Activated CD4-positive, alpha-beta T cell treated with anti-CD3 and anti-CD28 coated beads for 24 hours (primary cell): Measurements from ENCODE around the gene SPTLC1.
"Not testable (repeated sequence)": the region's sequence is repeated elsewhere in the genome, so short reads cannot be mapped to it uniquely, and the experiment has no call there.

Experiments used
- DNase-seq, 2 donors: peaks; one replicate each; pipeline ENCODE4 v3.0.0-alpha.2; 2020; ENCODE audit warnings: low read depth in 2 of 2

The SPTLC1 gene

DNA sequence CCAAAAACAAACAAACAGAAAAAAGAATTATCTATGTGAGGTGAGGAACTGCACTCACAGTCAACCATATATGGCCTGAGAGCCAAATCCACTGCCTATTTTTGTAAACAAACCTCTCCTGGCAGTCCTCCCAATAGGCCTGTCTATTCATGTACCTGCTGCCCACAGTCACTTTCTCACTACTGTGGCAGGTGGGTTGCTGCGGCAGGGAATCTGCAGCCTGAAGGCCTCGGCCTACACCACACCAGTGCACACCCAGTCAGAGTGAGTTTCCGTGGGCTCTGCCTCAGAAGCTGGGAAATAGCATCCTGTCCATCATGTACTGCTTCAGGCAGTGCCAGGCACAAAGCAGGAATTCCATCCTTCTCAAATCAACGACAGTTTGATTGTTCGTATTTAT is 82.3 kb downstream of the SPTLC1 start:
- DNase-seq: no peak

DNA sequence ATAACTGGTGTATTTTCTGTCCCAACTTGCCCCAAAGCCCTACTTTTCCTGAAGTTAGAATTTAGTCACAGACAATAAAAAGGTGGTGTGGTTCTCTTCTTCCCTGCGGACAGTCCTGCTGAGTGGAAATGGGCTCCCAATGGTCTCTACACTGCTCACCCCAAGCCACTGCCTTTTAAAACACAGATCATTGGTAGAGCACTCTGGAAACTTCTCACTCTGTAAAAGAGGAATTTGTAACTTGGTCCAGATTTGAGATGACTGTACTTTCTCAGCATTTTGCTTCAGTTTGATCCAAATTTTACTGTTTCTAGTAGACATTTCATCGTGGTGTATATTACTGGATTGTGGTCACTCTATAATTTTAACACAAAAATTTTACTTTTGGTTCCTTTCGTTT is 84.8 kb downstream of the SPTLC1 start:
- no peak for DNase-seq

DNA sequence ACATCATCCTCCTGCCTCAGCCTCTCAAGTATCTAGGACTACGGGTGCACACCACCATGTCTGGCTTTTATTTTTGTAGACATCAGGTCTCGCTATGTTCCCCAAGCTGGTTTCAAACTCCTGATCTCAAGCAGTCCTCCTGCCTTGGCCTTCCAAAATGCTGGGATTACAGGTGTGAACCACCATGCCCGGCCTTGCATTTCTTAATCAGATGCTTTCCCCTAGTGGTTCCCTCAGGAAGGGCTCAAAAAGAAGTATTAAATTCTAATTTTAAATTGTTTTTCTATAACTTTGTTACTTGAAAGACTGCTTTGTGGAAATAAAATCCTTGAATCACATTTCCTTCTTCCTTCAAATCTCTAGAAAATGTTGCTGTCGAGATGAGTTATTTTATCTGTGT is 85.7 kb downstream of the SPTLC1 start:
- no peak for DNase-seq

DNA sequence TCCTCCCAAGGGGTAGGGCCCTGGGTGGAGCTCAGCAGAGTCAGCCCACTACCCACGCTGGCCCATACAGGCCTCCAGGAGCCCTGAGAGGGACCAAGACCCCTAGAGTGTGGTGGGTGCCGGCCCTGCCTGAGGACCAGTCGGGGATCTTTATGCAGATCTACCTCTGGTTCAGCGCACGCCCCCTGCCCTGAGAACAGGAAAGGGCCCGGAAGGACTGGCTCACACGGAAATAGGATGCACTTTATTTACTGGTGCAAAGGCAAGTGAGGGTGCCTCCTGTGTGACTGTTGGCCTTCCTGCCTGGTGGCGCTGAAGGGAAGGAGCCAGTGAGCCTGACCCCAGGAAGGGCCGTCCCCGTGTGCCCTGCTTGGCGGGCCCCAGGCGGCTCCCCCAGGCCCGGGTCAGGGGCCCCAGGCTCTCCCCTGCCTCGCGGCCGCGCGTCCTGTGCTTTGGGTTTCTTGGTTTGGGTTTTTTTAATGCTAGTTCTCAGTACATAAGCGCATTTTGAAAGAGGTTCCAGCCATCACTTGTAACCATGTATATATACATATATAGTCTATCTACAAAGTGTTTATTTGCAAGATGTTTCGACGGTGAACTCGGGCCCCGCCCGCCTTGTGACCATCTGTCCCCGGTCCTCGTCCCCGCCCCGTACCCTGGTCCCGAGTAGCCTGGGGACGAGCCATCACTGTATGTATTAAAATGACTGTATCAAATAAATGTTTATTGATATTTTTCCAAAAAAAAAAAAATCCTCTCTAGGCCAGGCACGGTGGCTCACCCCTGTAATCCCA is 88.8 kb downstream of the SPTLC1 start:
- DNase-seq: no peak

DNA sequence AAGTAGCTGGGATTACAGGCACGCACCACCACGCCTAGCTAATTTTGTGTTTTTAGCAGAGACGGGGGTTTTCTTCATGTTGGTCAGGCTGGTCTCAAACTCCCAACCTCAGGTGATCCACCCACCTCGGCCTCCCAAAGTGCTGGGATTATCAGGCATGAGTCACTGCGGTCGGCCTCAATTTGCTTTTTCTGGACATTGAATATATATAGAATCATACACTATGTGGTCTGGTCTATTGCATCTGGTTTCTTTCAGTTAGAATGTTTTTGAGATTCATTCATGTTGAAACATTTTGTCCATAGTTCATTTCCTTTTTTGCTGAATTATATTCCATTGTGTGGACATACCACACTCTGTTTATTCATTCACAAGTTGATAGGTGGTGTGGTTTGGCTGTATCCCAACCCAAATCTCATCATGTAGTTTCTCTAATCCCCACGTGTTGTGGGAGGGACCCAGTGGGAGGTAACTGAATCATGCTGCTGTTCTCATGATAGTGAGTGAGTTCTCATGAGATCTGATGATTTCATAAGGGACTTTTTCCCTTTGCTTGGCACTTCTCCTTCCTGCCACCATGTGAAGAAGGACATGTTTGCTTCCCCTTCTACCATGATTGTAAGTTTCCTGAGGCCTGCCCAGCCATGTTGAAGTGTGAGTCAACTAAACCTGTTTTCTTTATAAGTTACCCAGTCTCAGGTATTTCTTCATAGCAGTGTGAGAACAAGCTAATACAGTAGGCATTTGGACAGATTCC is 93.2 kb downstream of the SPTLC1 start:
- not testable (repeated sequence) for DNase-seq

DNA sequence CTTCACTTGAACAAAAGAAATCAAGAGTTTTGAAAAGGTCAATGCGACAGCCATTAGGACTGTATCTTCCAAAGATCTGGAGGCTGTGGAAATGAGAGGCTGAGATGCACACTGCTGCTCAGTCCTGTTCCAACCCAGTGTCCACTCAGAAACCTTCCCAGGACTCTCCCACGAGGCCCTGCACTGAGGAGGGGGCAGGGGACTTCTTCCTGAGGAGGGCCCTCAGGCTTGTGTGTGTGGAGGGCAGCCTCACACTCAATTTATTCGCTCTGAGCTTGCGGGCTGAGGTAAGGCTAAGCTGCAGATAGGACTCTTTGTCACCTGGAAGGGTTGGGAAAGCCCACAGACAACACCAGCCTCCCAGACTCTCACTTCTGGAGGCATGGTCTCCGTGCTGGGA is 95.6 kb downstream of the SPTLC1 start:
- no peak for DNase-seq

DNA sequence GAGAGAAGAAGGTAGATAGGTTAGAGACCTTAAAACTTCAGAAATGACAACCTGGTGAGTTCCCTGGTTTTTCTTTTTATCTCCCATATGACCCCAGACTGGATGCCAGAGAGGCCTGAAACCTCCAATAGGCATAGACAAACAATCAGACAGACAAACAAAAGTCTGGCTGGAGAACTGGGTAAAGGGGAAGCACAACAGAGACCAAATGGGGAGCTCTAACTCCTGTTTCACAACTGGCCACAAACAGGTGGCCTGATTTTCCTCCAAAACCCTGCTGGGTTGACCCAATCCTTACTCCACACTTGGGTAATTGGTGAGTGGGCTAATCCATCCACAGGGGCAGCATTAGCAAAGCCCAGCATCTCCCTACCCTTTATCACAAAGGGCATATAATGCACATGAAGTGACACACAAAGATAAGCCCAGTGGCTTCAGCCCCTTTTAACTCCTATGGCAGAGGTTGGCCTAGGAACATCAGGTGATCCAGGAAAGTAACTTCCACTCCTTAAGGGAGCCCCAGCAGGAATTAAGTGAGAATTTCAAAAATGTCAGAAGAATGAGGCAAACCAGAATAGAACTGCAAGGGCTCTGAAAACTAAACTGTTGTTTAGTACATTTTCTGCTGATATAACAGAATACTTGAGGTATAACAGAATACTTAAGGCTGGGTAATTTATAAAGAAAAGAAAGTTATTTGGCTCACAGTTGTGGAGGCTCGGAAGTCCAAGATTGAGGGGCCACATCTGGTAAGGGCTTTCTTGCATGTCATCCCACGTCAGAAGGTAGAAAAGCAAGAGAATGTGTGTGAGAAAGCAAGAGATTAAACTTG is 104.3 kb downstream of the SPTLC1 start:
- DNase-seq: no peak

DNA sequence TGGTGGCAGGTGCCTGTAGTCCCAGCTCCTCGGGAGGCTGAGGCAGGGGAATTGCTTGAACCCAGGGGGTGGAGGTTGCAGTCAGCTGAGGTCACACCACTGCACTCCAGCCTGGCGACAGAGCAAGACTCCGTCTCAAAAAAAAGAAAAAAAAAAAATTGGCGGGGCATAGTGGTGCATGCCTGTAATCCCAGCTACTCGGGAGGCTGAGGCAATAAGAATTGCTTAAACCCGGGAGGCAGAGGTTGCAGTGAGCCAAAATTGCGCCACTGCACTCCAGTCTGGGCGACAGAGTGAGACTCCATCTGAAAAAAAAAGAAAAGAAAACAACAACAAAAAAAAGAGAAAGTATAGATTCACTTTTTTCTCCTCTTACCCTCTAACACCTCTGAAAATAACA is 105.0 kb downstream of the SPTLC1 start:
- not testable (repeated sequence) for DNase-seq

DNA sequence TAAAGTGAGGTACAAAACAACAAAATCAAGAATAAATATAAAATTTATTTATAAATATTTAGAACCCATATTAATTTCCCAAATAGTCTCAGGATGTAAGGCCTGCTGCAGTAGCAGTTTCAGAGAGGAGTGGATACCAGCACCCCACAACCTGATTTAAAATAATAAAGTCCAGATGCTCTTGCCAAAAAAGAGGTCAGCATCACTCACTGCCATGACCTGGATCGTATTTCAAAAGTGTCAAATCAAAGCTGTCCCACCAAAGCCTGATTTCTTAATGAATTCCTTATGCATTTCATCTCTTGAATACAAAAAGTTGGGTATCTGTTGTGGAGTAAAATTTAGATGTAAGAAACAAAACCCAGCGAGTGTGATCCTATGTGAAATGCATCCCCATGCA is 107.2 kb downstream of the SPTLC1 start:
- DNase-seq: no peak

DNA sequence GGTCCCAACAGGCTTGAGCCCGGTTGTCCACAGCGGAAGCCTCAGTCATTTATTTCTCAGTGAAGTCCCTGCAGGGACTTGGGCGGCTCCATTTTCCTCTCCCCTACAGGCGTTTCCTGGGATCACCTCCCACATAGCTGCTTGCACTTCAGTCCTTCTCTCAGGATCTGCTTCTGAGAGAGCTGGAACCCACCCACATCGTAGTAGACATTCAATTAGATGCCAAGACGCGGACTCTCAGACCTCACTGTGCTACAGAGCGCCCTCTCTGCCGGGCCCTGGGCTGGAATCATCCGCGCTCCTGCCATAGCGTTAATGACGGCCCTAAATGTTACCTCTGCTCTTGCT is 111.2 kb downstream of the SPTLC1 start:
- no peak for DNase-seq

DNA sequence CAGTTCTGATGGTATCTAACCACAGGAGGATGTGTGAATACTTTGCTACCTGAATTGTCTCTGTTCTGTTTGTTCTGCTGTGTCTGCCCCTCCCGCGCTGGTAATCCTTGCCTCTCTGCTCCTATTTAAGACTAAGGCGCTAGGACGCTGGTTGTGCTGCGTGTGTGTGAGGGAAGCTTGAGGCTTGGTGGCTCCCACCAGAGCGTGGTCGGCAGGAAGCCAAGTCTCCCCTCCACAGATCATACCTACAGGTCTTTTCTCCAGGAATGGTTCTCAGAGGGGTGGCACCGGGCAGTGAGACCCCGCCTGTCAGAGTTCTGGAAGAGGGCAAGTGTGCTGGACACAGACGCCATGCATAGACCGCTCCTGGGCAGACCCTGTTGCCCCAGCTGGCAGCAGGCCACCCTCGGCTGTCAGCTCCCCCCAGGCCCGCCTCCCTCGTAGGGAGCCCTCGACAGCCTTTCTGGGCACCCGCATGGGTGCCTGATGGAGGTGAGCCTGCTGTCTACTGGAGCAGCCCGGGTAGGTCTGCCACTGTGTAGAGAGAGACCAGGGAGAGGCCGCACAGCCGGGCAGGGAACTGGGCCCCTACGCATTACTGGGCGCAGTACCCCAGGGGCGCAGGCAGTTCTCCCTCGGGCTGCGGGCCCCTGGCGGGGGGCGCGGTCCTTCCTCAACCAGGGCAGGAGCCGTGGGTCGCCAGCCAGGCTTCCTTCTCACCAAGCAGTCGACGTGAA is 111.7 kb downstream of the SPTLC1 start:
- DNase-seq: no peak

DNA sequence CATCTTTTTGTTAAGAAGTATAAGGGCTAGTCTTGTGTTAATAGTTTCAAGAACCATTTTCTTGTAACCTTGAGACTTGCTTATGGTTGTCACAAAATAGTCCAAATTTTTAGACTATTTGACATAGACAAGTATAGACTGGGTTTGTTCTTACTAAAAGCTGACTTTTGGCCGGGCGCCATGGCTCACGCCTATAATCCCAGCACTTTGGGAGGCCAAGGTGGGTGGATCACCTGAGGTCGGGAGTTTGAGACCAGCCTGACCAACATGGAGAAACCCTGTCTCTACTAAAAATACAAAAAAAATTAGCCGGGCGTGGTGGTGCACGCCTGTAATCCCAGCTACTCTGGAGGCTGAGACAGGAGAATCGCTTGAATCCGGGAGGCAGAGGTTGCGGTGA is 113.3 kb downstream of the SPTLC1 start:
- not testable (repeated sequence) for DNase-seq

DNA sequence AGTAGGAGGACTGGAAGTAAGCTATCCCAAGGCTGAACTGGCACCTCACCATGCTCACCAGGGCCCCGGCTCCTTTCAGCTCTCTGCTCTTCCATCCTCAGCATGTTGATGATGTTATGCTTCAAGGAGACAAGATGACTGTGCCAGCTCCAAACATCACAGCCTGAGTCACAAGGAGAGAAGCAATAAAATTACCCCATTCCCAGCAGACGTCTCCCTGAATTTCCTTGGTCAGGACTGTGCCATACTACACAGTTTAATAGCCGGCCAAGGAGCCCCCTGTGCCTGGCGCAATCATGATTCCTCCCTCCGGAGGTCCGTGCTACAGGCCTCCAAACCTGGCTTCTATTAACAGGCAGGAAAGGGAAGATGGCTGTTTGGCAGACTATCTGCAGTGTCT is 114.0 kb downstream of the SPTLC1 start:
- no peak for DNase-seq

DNA sequence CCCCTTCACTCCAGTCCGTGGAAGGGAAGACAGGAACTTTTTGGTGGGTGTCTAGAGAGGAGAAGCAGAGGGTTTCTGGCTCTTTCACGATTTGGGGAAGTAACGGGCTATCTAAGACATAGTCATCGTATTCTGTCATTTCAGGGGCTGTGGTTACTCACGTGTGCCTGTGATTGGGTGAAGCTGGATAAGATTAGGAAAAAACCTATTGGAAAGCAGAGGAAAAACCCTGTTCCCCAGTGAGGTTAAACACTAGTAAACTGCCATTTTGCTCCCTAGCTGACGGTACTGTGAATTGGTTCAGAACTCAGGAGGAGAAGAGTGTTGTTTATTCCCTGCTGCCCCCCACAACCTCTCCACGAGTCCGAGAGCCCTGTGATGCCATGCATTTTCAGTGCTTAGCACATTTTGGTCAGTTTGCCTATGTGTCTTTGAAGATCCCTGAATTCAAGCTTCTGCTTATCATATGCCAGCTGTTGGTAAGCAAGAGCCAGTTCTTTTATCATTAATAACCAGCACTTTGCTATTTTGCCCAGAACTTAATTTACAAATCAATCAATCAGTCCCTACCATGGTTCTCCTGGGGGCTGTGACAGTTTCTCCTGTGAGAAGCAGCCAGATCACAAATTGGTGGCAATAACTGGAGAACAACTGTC is 120.1 kb downstream of the SPTLC1 start:
- no peak for DNase-seq

DNA sequence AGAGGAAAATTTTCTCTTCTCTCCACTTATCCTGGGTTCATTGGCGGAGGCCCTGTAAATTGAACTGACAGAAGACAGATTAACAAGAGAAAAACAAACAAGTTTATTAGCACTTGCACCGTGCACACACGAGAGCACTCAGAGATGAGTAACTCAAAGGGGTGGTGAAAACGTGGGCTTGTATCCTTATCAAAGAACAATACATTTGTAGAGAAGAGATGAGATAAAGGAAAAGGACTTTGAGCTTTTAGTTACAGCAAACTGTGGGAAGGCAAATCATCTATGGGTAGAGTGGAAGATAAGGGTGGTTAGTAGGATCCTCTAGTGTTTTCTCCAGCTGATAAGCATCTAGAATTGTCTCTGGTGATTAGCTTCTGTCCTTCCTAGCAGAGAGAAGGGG is 120.8 kb downstream of the SPTLC1 start:
- DNase-seq: no peak

DNA sequence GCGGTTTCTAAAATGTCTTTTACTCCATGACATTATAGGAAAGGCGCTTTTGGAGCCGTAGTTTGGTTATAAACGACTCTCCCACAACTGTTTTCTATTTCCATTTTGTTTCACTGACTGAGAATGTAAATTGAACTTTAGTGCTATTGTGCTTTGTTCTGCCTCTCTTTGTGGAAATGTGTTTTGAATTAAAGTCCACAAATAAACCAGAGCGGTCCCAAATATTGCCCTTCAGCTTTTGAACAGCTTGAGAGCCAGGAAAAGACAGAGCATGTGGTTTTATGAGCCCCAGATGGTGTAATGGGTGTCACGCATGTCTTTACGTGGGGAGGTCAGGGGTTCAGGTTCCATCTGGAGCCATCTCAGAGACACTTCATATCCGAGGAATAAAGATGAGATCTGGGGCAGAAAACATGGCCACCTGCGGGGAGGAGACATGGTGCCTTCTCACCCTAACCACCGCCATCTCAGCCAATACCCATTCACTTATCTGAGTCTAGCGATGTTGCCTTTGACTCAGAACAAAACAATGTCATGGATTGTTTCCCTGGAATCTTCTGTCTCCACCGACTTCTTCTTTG is 122.7 kb downstream of the SPTLC1 start:
- DNase-seq: no peak

DNA sequence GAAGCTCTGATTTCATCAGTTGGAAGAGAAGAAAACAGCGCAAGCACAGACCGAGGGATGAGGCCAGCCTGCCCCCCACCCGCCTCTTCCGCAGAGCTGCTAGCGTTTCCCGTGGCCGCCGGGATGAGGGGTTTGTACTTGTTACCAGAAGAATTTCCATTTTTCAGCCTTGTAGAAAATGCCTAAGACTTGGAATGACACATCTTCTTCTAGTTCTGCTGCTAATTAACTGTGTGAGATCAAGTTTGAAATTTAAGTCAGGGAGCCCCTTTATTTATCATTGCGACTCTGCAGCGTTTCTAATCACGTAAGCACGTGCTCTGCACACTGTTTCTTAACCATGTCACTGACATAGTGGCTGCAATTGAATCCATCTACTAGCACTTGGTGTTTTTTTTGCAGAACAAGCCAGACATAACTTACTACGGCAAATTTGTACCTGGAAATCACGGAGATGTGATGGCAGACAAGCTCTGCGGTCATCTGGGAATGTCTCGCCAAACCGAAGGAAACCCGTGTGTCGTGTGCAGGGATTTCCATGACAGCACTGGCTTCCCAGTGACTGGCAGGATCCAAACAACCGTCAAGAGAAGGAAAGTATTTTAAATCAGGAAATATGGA is 123.4 kb downstream of the SPTLC1 start:
- no peak for DNase-seq

DNA sequence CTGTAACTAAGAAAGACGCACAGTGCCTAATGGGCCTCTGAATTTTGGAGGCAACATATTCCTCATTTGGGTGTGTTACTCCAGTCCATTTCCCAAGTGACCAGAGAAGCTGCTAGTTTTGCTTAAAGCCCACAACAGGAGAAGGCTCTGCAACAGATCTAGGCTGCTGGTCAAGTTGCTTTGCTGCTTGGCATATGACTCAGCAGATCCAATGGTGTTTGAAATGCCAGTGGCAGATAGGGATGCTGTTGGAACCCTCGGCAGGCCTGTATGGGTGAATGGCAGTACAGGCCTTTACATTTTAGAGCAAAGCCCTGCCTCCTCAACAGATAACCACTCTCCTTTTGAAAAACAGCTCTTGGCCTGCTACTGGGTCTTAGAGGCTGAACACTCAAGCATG is 129.0 kb downstream of the SPTLC1 start:
- DNase-seq: no peak

DNA sequence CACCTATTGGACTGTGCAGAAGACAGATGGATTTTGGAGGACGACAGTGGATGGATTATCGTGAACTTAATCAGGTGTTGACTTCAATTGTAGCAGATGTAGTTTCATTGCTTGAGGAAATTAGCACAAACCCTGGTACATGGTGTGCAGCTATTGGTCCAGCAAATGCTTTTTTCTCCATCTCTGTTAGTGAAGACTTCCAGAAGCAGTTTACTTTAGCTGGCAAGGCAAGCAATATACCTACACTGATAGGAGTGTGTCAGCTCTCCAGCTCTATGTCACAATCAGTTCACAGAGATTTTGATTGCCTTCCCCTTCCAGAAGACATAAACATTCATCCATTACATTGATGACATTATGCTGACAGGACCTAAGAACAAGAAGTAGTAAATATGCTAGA is 129.5 kb downstream of the SPTLC1 start:
- DNase-seq: no peak
